Fibroblast of lung (primary cell): ENCODE data around the gene CARD14.

ENCODE experiments used
- CTCF ChIP-seq, 2 donors: IDR thresholded peaks in 1 of 2; conservative IDR thresholded peaks in 1 of 2; 1 replicate in 1 of 2; 2 replicates in 1 of 2; pipeline ENCODE4 v1.5.1; 2011 to 2012; ENCODE audit warnings: low read length in 2 of 2, control low read depth in 1 of 2, inconsistent platforms in 1 of 2, low read depth in 1 of 2, mild to moderate bottlenecking in 1 of 2
- EZH2 ChIP-seq: IDR thresholded peaks from 2 replicates; pipeline ENCODE4 v1.5.1; 2012; ENCODE audit warnings: low read length, control low read depth, mild to moderate bottlenecking; ENCODE audit errors: missing control alignments

- no peak for TF ChIP-seq CTCF (conservative IDR thresholded peaks at IDR 0.05 in 1 of 2, IDR thresholded peaks at IDR 0.05 in 1 of 2; ENCODE audit: low read depth in 1 of 2, low read length in 2 of 2)
- no peak for TF ChIP-seq EZH2
Observed at GRCh38 chr17:80171681-80172080, 1.9 kb downstream of the CARD14 start.
